HFFc6 (cell line): Measurements from ENCODE around the gene TRIM69. TPM values are rescaled to one million over a fixed set of nuclear protein-coding genes. Genes with fewer than 3 reads are reported as not detected.
"Not testable (repeated sequence)": the region's sequence is repeated elsewhere in the genome, so short reads cannot be mapped to it uniquely, and the experiment has no call there.

ENCODE experiments used
- DNase-seq: peaks from one replicate; pipeline ENCODE4 v3.0.0-alpha.2; 2018
- H3K27ac Mint-ChIP-seq: 2 replicates; pipeline ENCODE4 v1.8.0; 2020; ENCODE audit warnings: mild to moderate bottlenecking, mixed read lengths
- H3K27me3 Mint-ChIP-seq: 2 replicates; pipeline ENCODE4 v1.8.0; 2021; ENCODE audit warnings: mild to moderate bottlenecking, moderate library complexity, mixed read lengths; ENCODE audit not compliant: insufficient read depth
- H3K36me3 Mint-ChIP-seq: 2 replicates; pipeline ENCODE4 v1.8.0; 2021; ENCODE audit warnings: low read depth, mixed read lengths
- H3K4me1 Mint-ChIP-seq: 2 replicates; pipeline ENCODE4 v1.8.0; 2020; ENCODE audit warnings: low read depth, mixed read lengths
- H3K4me3 Mint-ChIP-seq: 2 replicates; pipeline ENCODE4 v1.8.0; 2020; ENCODE audit warnings: mild to moderate bottlenecking, moderate library complexity, mixed read lengths
- H3K9me3 Mint-ChIP-seq: 2 replicates; pipeline ENCODE4 v1.8.0; 2020; ENCODE audit warnings: mild to moderate bottlenecking, mixed read lengths
- CTCF ChIP-seq: fragments of 200-600 bp; sonication (generic); IDR thresholded peaks from 2 replicates; pipeline ENCODE4 v1.5.0; 2021; ENCODE audit warnings: antibody characterized with exemption, mild to moderate bottlenecking
- total RNA-seq, 6 experiments: library from RNA; stranded (reverse); fragmentation: NEBNext Ultra II Directional; extraction: Animal tissue kit (Norgen Biotek cat#: 25700); gene quantifications; 2 replicates in 1 of 6; 3 replicates in 5 of 6; pipeline ENCODE4 v1.2.3, GENCODE V29; 2021

TRIM69 gene
- total RNA-seq, 6 experiments from 2014 or later, result 7.2 to 8.7 (median 8.3) TPM

- H3K27me3 Mint-ChIP-seq, result no peaks in the 10 kb centered on the region
- no peaks in the 10 kb centered on the region for H3K9me3 Mint-ChIP-seq
- peak overlapping the region; percentile 99 for H3K4me3 Mint-ChIP-seq
- peak; percentile 88 for DNase-seq
- TF ChIP-seq CTCF, result no peak
- peaks cover 40% of the 10 kb centered on the region for H3K4me1 Mint-ChIP-seq
- peak overlapping the region; percentile 98 for H3K27ac Mint-ChIP-seq
- no peaks in the 10 kb centered on the region for H3K36me3 Mint-ChIP-seq
Observed at GRCh38 chr15:44726568-44727484, 9.5 kb upstream of the TRIM69 start.

GRCh38 chr15:44727485-44728231, 8.7 kb upstream of the TRIM69 start:
- Mint-ChIP-seq H3K27ac (peak overlapping the region; percentile 98), H3K4me3 (peak overlapping the region; percentile 99; the same call in 1 of the 2 replicates), H3K9me3 (no peaks in the 10 kb centered on the region), H3K4me1 (peaks cover 40% of the 10 kb centered on the region), H3K36me3 (no peaks in the 10 kb centered on the region), H3K27me3 (no peaks in the 10 kb centered on the region)
- no peak for DNase-seq
- no peak for TF ChIP-seq CTCF

- H3K27ac Mint-ChIP-seq, result peak overlapping the region; percentile 98
- not testable (repeated sequence) for DNase-seq
Observed at GRCh38 chr15:44728232-44728575, 8.1 kb upstream of the TRIM69 start.

GRCh38 chr15:44728576-44729407, 7.5 kb upstream of the TRIM69 start:
- peak overlapping the region; percentile 99 for H3K4me3 Mint-ChIP-seq
- H3K9me3 Mint-ChIP-seq, result no peaks in the 10 kb centered on the region
- H3K27ac Mint-ChIP-seq, result peak overlapping the region; percentile 98
- H3K27me3 Mint-ChIP-seq, result no peaks in the 10 kb centered on the region; the same call in 1 of the 2 replicates
- no peaks in the 10 kb centered on the region for H3K36me3 Mint-ChIP-seq
- no peak for TF ChIP-seq CTCF
- DNase-seq, result peak; percentile 98
- peaks cover 40% of the 10 kb centered on the region for H3K4me1 Mint-ChIP-seq

More at GRCh38 chr15:44728232-44728575, 8.1 kb upstream of the TRIM69 start:
- H3K36me3 Mint-ChIP-seq, H3K27me3 Mint-ChIP-seq, H3K9me3 Mint-ChIP-seq: not testable (repeated sequence)
- Mint-ChIP-seq H3K4me1 (peaks cover 40% of the 10 kb centered on the region), H3K4me3 (peak overlapping the region; percentile 99)

GRCh38 chr15:44729408-44730127, 6.8 kb upstream of the TRIM69 start:
- H3K27ac Mint-ChIP-seq, result peak overlapping the region; percentile 98

More at GRCh38 chr15:44729408-44730127, 6.8 kb upstream of the TRIM69 start:
- TF ChIP-seq CTCF, result no peak
- H3K9me3 Mint-ChIP-seq, result no peaks in the 10 kb centered on the region
- H3K27me3 Mint-ChIP-seq, result no peaks in the 10 kb centered on the region; the same call in 1 of the 2 replicates
- no peak for DNase-seq
- H3K4me3 Mint-ChIP-seq, result peak overlapping the region; percentile 99
- no peaks in the 10 kb centered on the region for H3K36me3 Mint-ChIP-seq
- H3K4me1 Mint-ChIP-seq, result peaks cover 40% of the 10 kb centered on the region
